Neural crest cell (in vitro differentiated cells): ENCODE results near the gene SYTL4. TPM values are rescaled to one million over a fixed set of nuclear protein-coding genes. Genes with fewer than 3 reads are reported as not detected.
"Not testable (repeated sequence)": the region's sequence is repeated elsewhere in the genome, so short reads cannot be mapped to it uniquely, and the experiment has no call there.

Experiments used
- DNase-seq: peaks from one replicate; pipeline ENCODE4 v3.0.0; 2021; ENCODE audit warnings: low read depth, mixed read lengths, low spot score
- H3K27ac Mint-ChIP-seq: one replicate; pipeline ENCODE4 v1.8.0; 2021; ENCODE audit warnings: mild to moderate bottlenecking, mixed read lengths; ENCODE audit not compliant: unreplicated experiment
- H3K27me3 Mint-ChIP-seq: 2 replicates; pipeline ENCODE4 v1.8.0; 2021; ENCODE audit warnings: low read depth, mild to moderate bottlenecking, mixed read lengths
- H3K36me3 Mint-ChIP-seq: 2 replicates; pipeline ENCODE4 v1.8.0; 2021; ENCODE audit warnings: low read depth, mild to moderate bottlenecking, mixed read lengths
- H3K4me1 Mint-ChIP-seq: 2 replicates; pipeline ENCODE4 v1.8.0; 2021; ENCODE audit warnings: mixed read lengths
- H3K4me3 Mint-ChIP-seq: one replicate; pipeline ENCODE4 v1.8.0; 2021; ENCODE audit warnings: mild to moderate bottlenecking, mixed read lengths
- H3K9me3 Mint-ChIP-seq: 2 replicates; pipeline ENCODE4 v1.8.0; 2021; ENCODE audit warnings: mixed read lengths
- CTCF ChIP-seq: fragments of 200-600 bp; sonication (generic); conservative IDR thresholded peaks from 2 replicates; pipeline ENCODE4 v1.5.0; 2021; ENCODE audit warnings: antibody characterized with exemption, mild to moderate bottlenecking
- total RNA-seq: library from RNA; stranded (reverse); gene quantifications from 2 replicates; pipeline ENCODE4 v1.2.1, GENCODE V29; 2021

The SYTL4 gene
- total RNA-seq, 1 donor from 2014 or later = 4.5 TPM

DNA sequence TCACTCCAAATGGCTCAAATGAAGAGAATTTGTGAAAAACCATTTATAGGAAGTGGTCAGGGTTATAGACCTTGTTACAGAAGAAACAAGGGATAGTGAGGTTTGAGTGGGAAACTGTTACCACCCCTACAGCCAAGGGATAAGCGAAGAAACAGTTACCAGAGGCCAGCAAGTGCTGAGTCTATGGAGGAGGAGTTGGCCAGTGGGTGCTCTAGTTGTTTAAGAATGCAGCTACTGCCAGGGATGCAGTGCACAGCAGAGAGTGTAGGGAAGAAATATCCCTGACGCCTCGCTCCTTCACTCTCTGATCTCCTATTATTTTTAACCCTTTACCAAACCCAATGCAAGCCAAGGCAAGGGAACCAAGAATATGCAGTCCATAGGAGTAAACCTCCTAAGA, 15.2 kb upstream of the SYTL4 start:
- Mint-ChIP-seq H3K9me3 (peaks cover 4% of the 10 kb centered on the region), H3K36me3 (no peaks in the 10 kb centered on the region), H3K27ac (no peak overlapping the region), H3K27me3 (no peaks in the 10 kb centered on the region), H3K4me1 (peaks cover 14% of the 10 kb centered on the region), H3K4me3 (no peak overlapping the region)
- TF ChIP-seq CTCF = no peak
- no peak for DNase-seq

DNA sequence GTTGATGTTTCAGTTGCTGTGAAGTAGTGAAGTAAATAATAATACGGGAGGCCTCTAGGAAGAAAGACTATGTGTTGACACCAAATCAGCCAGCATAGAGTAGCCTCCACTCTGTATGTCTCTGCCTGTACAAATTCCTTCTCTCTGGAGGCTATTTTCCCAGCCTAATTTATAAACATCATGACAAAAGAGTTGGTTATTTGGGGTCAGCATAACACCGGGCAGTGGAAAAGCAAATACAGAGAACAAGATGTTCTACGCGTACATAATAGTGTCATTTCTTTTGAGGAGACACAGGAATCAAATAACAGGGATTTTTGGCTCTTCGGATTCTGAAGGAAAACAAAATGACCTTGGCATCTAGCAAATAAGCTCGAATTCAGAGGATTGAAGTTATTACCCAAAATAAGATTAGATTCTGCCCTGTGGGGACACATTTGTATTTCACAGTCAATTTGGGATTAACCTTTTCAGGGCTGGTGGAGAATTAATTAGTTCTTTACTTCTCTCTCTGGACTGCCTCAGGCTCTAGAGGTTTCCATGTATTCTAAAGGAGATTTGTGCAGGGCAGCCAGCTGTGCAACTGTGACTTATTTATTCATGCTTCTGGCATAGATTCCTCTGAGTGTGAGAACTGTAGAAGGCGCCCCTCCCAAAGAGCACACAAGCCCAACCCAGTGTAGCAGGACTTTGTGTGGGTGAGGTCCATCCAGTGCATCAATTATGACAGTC, 14.1 kb upstream of the SYTL4 start:
- H3K4me3 Mint-ChIP-seq = no peak overlapping the region
- no peaks in the 10 kb centered on the region for H3K9me3 Mint-ChIP-seq
- no peak overlapping the region for H3K27ac Mint-ChIP-seq
- no peak for TF ChIP-seq CTCF
- H3K27me3 Mint-ChIP-seq = no peaks in the 10 kb centered on the region
- H3K4me1 Mint-ChIP-seq = peaks cover 14% of the 10 kb centered on the region
- DNase-seq = no peak
- H3K36me3 Mint-ChIP-seq = no peaks in the 10 kb centered on the region

DNA sequence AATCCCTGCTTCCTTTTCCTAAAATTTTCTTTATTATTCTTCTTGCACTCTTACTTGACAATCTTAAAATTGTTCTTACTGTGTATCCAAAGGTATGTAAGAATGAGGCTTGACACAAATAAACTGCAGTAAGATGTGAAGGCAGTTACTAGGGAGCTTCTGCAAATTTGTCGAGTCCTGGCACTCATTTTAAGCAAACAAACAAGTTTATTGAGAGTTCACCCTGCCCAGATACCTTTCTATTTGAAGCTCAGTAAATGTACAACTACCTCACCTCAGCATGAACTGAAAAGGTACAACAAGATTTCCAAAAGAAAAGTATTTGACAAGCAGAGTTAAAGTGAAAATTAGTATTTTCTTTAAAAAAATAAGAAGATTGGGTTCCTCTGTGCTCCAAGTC, 13.3 kb upstream of the SYTL4 start:
- no peaks in the 10 kb centered on the region for H3K9me3 Mint-ChIP-seq
- no peaks in the 10 kb centered on the region for H3K27me3 Mint-ChIP-seq
- H3K27ac Mint-ChIP-seq = no peak overlapping the region
- H3K4me1 Mint-ChIP-seq = peaks cover 14% of the 10 kb centered on the region
- DNase-seq = no peak
- H3K4me3 Mint-ChIP-seq = no peak overlapping the region
- H3K36me3 Mint-ChIP-seq = no peaks in the 10 kb centered on the region
- no peak for TF ChIP-seq CTCF

DNA sequence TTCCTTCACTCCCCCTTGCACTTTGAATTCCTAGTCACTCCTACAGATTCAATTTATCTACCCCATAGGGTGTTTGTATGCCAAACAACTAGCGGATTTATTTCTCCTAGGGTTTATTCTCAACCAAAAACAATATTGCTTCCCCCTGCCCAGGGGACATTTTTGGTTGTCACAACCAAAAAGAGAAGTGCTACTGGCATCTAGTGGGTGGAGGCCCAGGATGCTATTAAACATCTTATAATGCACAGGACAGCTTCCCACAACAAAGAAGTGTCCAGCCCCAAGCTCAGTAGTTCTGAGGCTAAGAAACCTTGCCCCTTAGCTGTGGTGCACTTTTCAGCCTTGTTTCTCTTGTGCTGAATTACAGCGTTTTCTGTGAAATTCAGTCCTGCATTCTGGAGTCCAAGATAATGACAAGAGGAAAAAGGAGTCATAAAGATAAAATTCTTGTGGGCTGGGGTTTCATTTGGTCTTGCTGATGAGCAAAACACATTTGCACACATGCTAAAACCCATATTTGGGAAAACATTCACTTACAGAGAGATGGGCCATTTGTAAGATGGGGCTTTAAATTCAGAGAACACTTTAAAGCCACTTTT, 11.2 kb upstream of the SYTL4 start:
- no peak overlapping the region for H3K27ac Mint-ChIP-seq
- H3K9me3 Mint-ChIP-seq = peaks cover 2% of the 10 kb centered on the region
- no peaks in the 10 kb centered on the region for H3K27me3 Mint-ChIP-seq
- no peaks in the 10 kb centered on the region for H3K36me3 Mint-ChIP-seq
- H3K4me3 Mint-ChIP-seq = no peak overlapping the region
- H3K4me1 Mint-ChIP-seq = peaks cover 14% of the 10 kb centered on the region
- no peak for TF ChIP-seq CTCF
- no peak for DNase-seq

DNA sequence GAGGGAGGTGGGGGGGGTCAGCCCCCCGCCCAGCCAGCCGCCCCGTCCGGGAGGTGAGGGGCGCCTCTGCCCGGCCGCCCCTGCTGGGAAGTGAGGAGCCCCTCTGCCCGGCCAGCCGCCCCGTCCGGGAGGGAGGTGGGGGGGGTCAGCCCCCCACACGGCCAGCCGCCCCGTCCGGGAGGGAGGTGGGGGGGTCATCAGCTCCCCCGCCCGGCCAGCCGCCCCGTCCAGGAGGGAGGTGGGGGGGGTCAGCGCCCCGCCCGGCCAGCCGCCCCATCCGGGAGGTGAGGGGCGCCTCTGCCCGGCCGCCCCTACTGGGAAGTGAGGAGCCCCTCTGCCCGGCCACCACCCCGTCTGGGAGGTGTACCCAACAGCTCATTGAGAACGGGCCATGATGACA, 7.9 kb downstream of the SYTL4 start:
- not testable (repeated sequence) for H3K4me1 Mint-ChIP-seq, H3K27me3 Mint-ChIP-seq, DNase-seq, H3K27ac Mint-ChIP-seq, H3K4me3 Mint-ChIP-seq
- H3K9me3 Mint-ChIP-seq = peaks cover 10% of the 10 kb centered on the region
- H3K36me3 Mint-ChIP-seq = peaks cover 10% of the 10 kb centered on the region

DNA sequence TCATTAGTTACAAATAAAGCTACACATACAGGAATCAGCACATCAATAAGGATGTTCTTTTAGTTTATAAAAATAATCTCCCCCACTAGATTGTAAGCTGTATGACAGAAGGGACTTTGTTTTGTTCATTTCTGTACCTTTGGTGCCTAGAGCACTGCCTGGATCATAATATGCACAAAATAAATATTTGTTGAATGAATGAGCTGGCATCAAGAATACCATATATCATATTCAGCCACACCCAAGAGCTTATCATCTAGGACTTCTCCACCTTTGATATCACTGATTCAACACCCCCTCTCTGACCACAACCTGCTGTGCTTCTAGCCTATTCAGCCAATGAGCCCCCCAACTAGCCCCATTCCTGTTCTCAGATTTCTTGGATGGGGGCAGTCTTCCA, 10.6 kb downstream of the SYTL4 start:
- TF ChIP-seq CTCF = no peak
- Mint-ChIP-seq H3K4me3 (no peak overlapping the region), H3K4me1 (peaks cover 9% of the 10 kb centered on the region), H3K9me3 (peaks cover 4% of the 10 kb centered on the region), H3K27ac (no peak overlapping the region), H3K36me3 (peaks cover 6% of the 10 kb centered on the region), H3K27me3 (no peaks in the 10 kb centered on the region)
- DNase-seq = no peak
